AG08395 (cell line): ENCODE measurements around the gene RAB8B.
A peak's percentile ranks its signal among the peaks of the same experiment; 100 is the strongest.

Experiments
- DNase-seq: peaks from one replicate; pipeline ENCODE4 v3.0.0; 2012; ENCODE audit warnings: mixed read lengths, low spot score

RAB8B gene

GRCh38 chr15:63274427-63274826 lies 85.0 kb downstream of the RAB8B start:
- DNase-seq = no peak

- no peak for DNase-seq
Measured at GRCh38 chr15:63276342-63277037, 87.1 kb downstream of the RAB8B start.

GRCh38 chr15:63277038-63277892 lies 87.9 kb downstream of the RAB8B start, which contains the start of gene APH1B:
Gene APH1B, plus strand, starts transcription at chr15:63277605. Its CDS starts 19 bp downstream, at chr15:63277624.
- DNase-seq = peak; percentile 83

DNA sequence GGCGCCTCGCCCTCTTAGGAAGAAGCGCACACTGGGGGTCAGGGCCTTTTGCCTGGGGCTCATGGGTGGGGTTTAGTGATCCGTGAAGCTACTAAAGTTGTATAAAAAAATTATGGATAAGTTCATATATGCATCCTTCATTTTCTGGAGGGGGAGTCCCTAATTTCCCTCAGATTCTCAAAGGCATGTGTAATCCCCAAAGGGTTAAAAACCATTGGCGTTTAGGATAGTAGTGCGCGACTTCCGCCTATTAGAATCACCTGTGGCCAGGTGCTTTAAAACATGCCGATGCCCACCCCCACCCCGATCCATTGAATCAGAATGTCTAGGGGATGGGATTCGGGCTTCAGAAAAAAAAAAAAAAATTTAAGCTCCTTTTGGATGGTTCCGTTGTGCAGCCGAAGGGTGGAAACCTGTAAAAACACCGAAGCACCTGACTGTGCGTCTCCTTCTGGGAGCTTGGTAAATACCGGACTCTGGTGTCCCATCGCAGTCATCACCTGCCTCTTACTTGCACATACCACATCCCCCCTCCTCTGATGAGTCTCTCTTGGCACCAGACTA lies 88.6 kb downstream of the RAB8B start:
- DNase-seq = no peak

- DNase-seq = no peak
Measured at GRCh38 chr15:63283126-63283525, 93.7 kb downstream of the RAB8B start.

GRCh38 chr15:63284335-63284734 lies 94.9 kb downstream of the RAB8B start:
- no peak for DNase-seq

- no peak for DNase-seq
Measured at GRCh38 chr15:63287109-63287508, 97.7 kb downstream of the RAB8B start.

GRCh38 chr15:63288342-63288741 lies 98.9 kb downstream of the RAB8B start:
- no peak for DNase-seq

GRCh38 chr15:63288778-63289378 lies 99.5 kb downstream of the RAB8B start:
- peak; percentile 70 for DNase-seq

- peak; percentile 76 for DNase-seq
Measured at GRCh38 chr15:63291507-63291906, 102.1 kb downstream of the RAB8B start.

- DNase-seq = no peak
Measured at GRCh38 chr15:63292241-63292640, 102.8 kb downstream of the RAB8B start.

DNA sequence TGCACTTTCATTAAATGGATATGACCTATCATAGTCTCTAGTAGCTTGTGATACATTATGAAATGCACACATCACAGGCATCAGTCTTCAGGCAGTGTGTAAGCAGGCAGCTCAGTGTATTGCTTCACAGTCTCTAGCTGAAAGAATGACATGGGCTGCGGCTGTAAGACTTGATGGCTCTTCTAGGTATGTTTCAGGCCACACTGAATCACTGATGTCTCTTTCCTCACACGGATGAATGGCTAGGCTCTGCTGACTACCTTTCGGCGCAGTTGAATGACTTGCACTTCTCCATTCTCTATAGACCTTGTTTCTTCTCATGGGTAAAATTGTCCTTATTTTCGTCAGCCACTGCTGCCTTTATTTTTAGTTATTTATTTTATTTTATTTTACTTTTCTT lies 103.4 kb downstream of the RAB8B start:
- DNase-seq = peak; percentile 9

- DNase-seq = no peak
Measured at GRCh38 chr15:63294359-63294758, 105.0 kb downstream of the RAB8B start.

DNA sequence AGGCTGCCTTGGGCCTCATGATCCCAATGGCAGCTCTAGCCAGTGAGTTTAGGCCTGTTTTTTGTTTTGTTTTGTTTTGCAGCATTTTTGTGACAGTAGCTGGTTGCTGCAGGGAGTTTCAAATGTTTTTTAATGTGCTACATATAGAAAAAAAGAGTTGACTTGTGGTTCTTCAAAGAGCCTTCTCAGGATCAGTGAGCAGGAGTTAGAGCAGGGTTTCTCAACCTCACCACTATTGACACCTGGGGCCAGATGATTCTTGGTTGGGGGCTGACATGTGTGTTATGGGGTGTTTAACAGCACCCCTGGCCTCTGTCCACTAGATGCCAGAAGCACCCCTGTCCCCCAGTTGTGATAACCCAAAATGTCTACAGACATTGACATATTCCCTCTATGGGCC lies 105.9 kb downstream of the RAB8B start:
- no peak for DNase-seq

GRCh38 chr15:63296195-63296594 lies 106.8 kb downstream of the RAB8B start:
- DNase-seq = no peak

GRCh38 chr15:63299943-63300575 lies 110.7 kb downstream of the RAB8B start:
- DNase-seq = no peak

- DNase-seq = no peak
Measured at GRCh38 chr15:63301088-63301487, 111.7 kb downstream of the RAB8B start.

DNA sequence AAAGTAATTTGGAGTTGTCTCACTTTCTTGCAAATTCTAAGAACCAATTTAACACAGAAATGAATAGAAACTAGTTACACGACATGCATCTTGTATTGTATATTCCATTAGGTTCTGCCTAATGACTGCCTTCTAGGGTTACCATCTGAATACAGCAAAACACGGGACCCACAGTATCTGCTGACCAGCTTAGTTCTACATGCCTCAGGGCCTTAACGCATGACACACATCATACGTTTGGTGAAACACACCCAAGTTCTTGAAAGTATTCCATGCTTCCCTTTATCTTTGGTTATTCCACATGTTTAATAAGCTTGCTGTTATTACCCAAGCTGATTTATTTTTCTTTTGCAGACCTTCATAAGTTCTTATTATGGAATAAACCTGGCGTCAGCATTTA lies 115.9 kb downstream of the RAB8B start:
- no peak for DNase-seq

DNA sequence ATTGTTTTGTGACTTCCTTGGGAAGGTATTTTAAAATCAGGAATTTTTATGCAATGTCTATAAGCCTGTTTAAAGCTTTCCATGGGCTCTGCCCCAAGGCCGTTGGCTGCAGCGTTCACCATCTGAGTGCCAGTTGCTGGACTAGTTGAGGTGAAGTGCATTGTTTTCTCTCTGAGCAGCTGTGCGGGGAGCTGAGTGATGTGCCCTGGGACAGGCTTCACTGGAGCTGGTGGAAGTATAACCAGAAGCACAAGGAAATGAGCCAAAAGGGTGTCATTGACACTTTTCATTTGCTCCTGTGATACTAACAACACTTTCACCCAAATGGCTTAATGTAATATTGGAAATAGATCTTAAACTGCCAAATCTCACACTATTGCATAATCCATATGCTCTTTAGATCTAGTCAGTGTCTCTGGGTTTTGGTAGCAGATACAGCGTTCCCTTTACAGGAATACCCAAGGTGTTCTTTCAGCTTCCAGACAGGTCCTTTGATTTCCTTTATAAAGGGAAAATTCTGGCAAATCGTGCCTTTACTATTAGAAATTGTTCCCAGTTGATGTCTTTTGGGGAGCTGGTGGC lies 117.2 kb downstream of the RAB8B start:
- no peak for DNase-seq

DNA sequence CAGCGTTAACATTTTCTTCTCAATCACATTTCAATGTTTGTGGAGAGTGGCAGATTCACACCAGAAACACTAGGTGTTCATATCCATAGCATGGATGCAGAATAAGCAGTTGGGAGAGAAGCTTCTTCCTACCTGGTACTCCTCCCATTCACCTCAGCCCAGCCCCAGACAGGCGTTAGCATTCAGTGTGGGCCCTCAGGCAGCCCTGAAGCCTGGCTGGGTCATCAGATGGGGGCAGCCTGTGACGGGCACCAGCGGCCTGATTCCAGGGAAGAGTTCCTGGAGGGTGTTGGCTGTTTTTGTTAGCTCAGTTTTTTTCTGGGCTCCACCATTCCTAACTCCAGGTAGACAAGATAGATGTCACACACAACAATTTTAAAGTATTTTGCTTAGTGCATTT lies 119.1 kb downstream of the RAB8B start:
- no peak for DNase-seq

GRCh38 chr15:63308947-63309346 lies 119.5 kb downstream of the RAB8B start:
- no peak for DNase-seq

GRCh38 chr15:63310646-63311045 lies 121.2 kb downstream of the RAB8B start:
- no peak for DNase-seq
